Measurements from ENCODE around the gene SPATA24.
"Not testable (repeated sequence)": the region's sequence is repeated elsewhere in the genome, so short reads cannot be mapped to it uniquely, and the experiment has no call there.

Gene SPATA24

GRCh38 chr5:139394123-139394653 lies 9.7 kb downstream of the SPATA24 start:
- peak; percentile 17 for DNase-seq

- no peak for DNase-seq
Observed at GRCh38 chr5:139393497-139394122, 10.3 kb downstream of the SPATA24 start.

GRCh38 chr5:139392678-139393496 lies 11.0 kb downstream of the SPATA24 start:
- peak; percentile 44 for DNase-seq

- DNase-seq, result no peak
Observed at GRCh38 chr5:139392324-139392677, 11.6 kb downstream of the SPATA24 start.

GRCh38 chr5:139391570-139392323 lies 12.1 kb downstream of the SPATA24 start:
- DNase-seq, result no peak

- no peak for DNase-seq
Observed at GRCh38 chr5:139390639-139391569, 13.0 kb downstream of the SPATA24 start.

- DNase-seq, result no peak
Observed at GRCh38 chr5:139389701-139390638, 13.9 kb downstream of the SPATA24 start, which contains the start of gene MZB1. Gene MZB1, minus strand, starts transcription at chr5:139389913. Its CDS starts 57 bp downstream, at chr5:139389856.

GRCh38 chr5:139388198-139388821 lies 15.6 kb downstream of the SPATA24 start:
- no peak for DNase-seq

GRCh38 chr5:139387611-139388197 lies 16.2 kb downstream of the SPATA24 start:
- DNase-seq, result no peak

- not testable (repeated sequence) for DNase-seq
Observed at GRCh38 chr5:139386956-139387355, 16.9 kb downstream of the SPATA24 start.

- no peak for DNase-seq
Observed at GRCh38 chr5:139386050-139386438, 17.8 kb downstream of the SPATA24 start.

- peak; percentile 33 for DNase-seq
Observed at GRCh38 chr5:139385061-139386049, 18.5 kb downstream of the SPATA24 start.

- DNase-seq, result no peak
Observed at GRCh38 chr5:139384591-139385051, 19.3 kb downstream of the SPATA24 start.

- no peak for DNase-seq
Observed at GRCh38 chr5:139383993-139384590, 19.8 kb downstream of the SPATA24 start.

- no peak for DNase-seq
Observed at GRCh38 chr5:139383275-139383992, 20.5 kb downstream of the SPATA24 start, which contains the start of gene SLC23A1. Gene SLC23A1, minus strand, starts transcription at chr5:139383297. Its CDS starts 44 bp downstream, at chr5:139383253.

GRCh38 chr5:139382807-139383206 lies 21.1 kb downstream of the SPATA24 start:
- no peak for DNase-seq
